B cell (primary cell): Measurements from ENCODE around the gene MMAB. TPM values are rescaled to one million over a fixed set of nuclear protein-coding genes. Genes with fewer than 3 reads are reported as not detected.

ENCODE experiments used
- ATAC-seq: fragments of 200-7000 bp; cut with Tn5 transposase; one replicate; pipeline ENCODE4 v1.10.0; 2021; ENCODE audit warnings: low read depth, mild to moderate bottlenecking, moderate number of reproducible peaks, moderate library complexity
- CTCF ChIA-PET: fragments of 350-600 bp; sonication (Branson Sonifier 250); formaldehyde crosslinking; loops from one replicate; lab custom pipeline; 2021; ENCODE audit warnings: antibody characterized with exemption, inconsistent platforms; lab: Charles Lee
- POLR2A ChIA-PET: fragments of 350-600 bp; sonication (Branson Sonifier 250); formaldehyde crosslinking; loops from one replicate; lab custom pipeline; 2021; ENCODE audit warnings: antibody characterized with exemption; lab: Charles Lee
- DNase-seq: peaks from one replicate; pipeline ENCODE4 v3.0.0; 2013
- H2AFZ ChIP-seq: 2 replicates; pipeline ENCODE4 v1.6.1; 2012; ENCODE audit warnings: mild to moderate bottlenecking, low read depth, low read length; ENCODE audit not compliant: insufficient read depth, poor library complexity, severe bottlenecking
- H3K27ac ChIP-seq, 2 donors: 1 replicate in 1 of 2; 2 replicates in 1 of 2; pipeline ENCODE4 v1.5.1; 2012 to 2013; ENCODE audit warnings: low read length in 2 of 2, mild to moderate bottlenecking in 2 of 2, moderate library complexity in 1 of 2
- H3K27me3 ChIP-seq, 4 experiments: fragments of 200-600 bp in 1 of 4; sonication (generic) in 1 of 4; replicated peaks in 1 of 4; 1 replicate in 2 of 4; 2 replicates in 2 of 4; pipeline versions ENCODE4 v1.6.1 to v1.7.0; 2013 to 2016; ENCODE audit warnings: low read length in 3 of 4, mild to moderate bottlenecking in 2 of 4, mixed read lengths in 1 of 4, moderate library complexity in 1 of 4; ENCODE audit not compliant: insufficient read depth in 4 of 4, control insufficient read depth in 3 of 4; ENCODE audit errors: control extremely low read depth in 1 of 4
- H3K36me3 ChIP-seq, 2 experiments: replicated peaks in 1 of 2; 1 replicate in 1 of 2; 2 replicates in 1 of 2; pipeline versions ENCODE4 v1.6.1 to v1.7.1; 2013; ENCODE audit warnings: low read length in 1 of 2; ENCODE audit not compliant: insufficient read depth in 2 of 2, control insufficient read depth in 1 of 2; ENCODE audit errors: control extremely low read depth in 1 of 2, extremely low read depth in 1 of 2
- H3K4me1 ChIP-seq, 2 donors: fragments of 200-600 bp in 1 of 2; sonication (generic) in 1 of 2; 1 replicate in 1 of 2; 2 replicates in 1 of 2; pipeline versions ENCODE4 v1.5.1 to v1.6.1; 2013 to 2017; ENCODE audit warnings: low read length in 2 of 2; ENCODE audit not compliant: control insufficient read depth in 2 of 2, insufficient read depth in 2 of 2
- H3K4me2 ChIP-seq: replicated peaks from 2 replicates; pipeline ENCODE3; 2012; ENCODE audit warnings: mild to moderate bottlenecking, low read depth, low read length; ENCODE audit not compliant: poor library complexity, severe bottlenecking
- H3K4me3 ChIP-seq, 5 experiments: fragments of 200-600 bp in 1 of 5; sonication (generic) in 1 of 5; 1 replicate in 3 of 5; 2 replicates in 2 of 5; pipeline versions ENCODE4 v1.5.1 to v1.7.0; 2011 to 2016; ENCODE audit warnings: low read length in 4 of 5, mild to moderate bottlenecking in 4 of 5, low read depth in 2 of 5, control low read depth in 1 of 5, moderate library complexity in 1 of 5; ENCODE audit not compliant: insufficient read depth in 1 of 5; ENCODE audit errors: control extremely low read depth in 1 of 5, extremely low read depth in 1 of 5
- H3K79me2 ChIP-seq: fragments of 200-600 bp; sonication (generic); one replicate; pipeline ENCODE4 v1.6.0; 2016; ENCODE audit warnings: low read length; ENCODE audit not compliant: control insufficient read depth, insufficient read depth
- H3K9ac ChIP-seq: fragments of 200-600 bp; sonication (generic); 2 replicates; pipeline ENCODE4 v1.6.1; 2017; ENCODE audit warnings: mild to moderate bottlenecking, low read length, moderate library complexity
- H3K9me3 ChIP-seq, 3 donors: one replicate each; pipeline versions ENCODE4 v1.6.1 to v1.7.1; 2013; ENCODE audit warnings: low read length in 2 of 3; ENCODE audit not compliant: control insufficient read depth in 2 of 3, insufficient read depth in 1 of 3; ENCODE audit errors: control extremely low read depth in 1 of 3
- H4K20me1 ChIP-seq: 2 replicates; pipeline ENCODE4 v1.6.0; 2012; ENCODE audit warnings: mild to moderate bottlenecking, low read length; ENCODE audit not compliant: insufficient read depth, control insufficient read depth, poor library complexity, severe bottlenecking
- H3K27ac Mint-ChIP-seq: one replicate; pipeline ENCODE4 v1.8.0; 2021; ENCODE audit warnings: mixed read lengths
- H3K27me3 Mint-ChIP-seq: one replicate; pipeline ENCODE4 v1.8.0; 2021; ENCODE audit warnings: mixed read lengths
- H3K4me1 Mint-ChIP-seq: one replicate; pipeline ENCODE4 v1.8.0; 2021; ENCODE audit warnings: mixed read lengths
- H3K4me3 Mint-ChIP-seq: one replicate; pipeline ENCODE4 v1.8.0; 2021; ENCODE audit warnings: mixed read lengths
- H3K9me3 Mint-ChIP-seq: one replicate; pipeline ENCODE4 v1.8.0; 2022; ENCODE audit warnings: mixed read lengths; ENCODE audit not compliant: insufficient read depth
- EZH2 ChIP-seq: IDR thresholded peaks from 2 replicates; pipeline ENCODE4 v1.6.1; 2012; ENCODE audit warnings: borderline replicate concordance, low read depth, mild to moderate bottlenecking, moderate library complexity, low read length; ENCODE audit not compliant: insufficient read depth, poor library complexity, severe bottlenecking
- WGBS: methylation state at CpG from one replicate; pipeline ENCODE4 v1.1.5; 2013; ENCODE audit warnings: missing lambda C conversion rate; ENCODE audit not compliant: insufficient coverage; 5-methylcytosine and 5-hydroxymethylcytosine counted together
- intact Hi-C: fragments of 100-400 bp; cut with micrococcal nuclease; formaldehyde crosslinking; loops from one replicate; pipeline ENCODE4 v1.10.0; 2022
- polyA plus RNA-seq: library from polyadenylated mRNA; depleted of rRNA; stranded (reverse); fragments of >200 nt; gene quantifications from 2 replicates; pipeline ENCODE4 v1.2.3, GENCODE V29; 2012
- total RNA-seq, 2 donors: library from RNA; stranded (reverse); fragments of 120-200 nt in 1 of 2; gene quantifications; 1 replicate in 1 of 2; 2 replicates in 1 of 2; pipeline versions ENCODE4 v1.2.3 to v1.2.4, GENCODE V29; 2013 to 2022
- TF ChIP-seq, protein P1 (sequence below): fragments of 200-600 bp; IDR thresholded peaks from one replicate; pipeline ENCODE4 v1.8.0; 2022; ENCODE audit warnings: antibody characterized with exemption, mild to moderate bottlenecking

The MMAB gene
- total and polyA plus RNA-seq, 2 donors (not counting 1 experiment from before 2014, with no cell fraction given) = 15.0 to 20.5 TPM

- no peaks in the 10 kb centered on the region for H3K79me2 ChIP-seq
- H3K27me3 ChIP-seq = no peaks in the 10 kb centered on the region
- Mint-ChIP-seq H3K27ac (no peak overlapping the region), H3K9me3 (no peaks in the 10 kb centered on the region), H3K4me3 (no peak overlapping the region), H3K4me1 (no peaks in the 10 kb centered on the region), H3K27me3 (no peaks in the 10 kb centered on the region)
- intact Hi-C loops = no loop called here
- no peak overlapping the region for H3K9ac ChIP-seq
- ChIA-PET CTCF (no interaction called here), POLR2A (no interaction called here)
- ATAC-seq (no peak), DNase-seq (no peak)
- H3K4me2 ChIP-seq = no peak overlapping the region
- 100% methylated on average over 5 of the region's 8 CpGs for WGBS
- no peak for TF ChIP-seq EZH2
- TF ChIP-seq, protein P1, sequence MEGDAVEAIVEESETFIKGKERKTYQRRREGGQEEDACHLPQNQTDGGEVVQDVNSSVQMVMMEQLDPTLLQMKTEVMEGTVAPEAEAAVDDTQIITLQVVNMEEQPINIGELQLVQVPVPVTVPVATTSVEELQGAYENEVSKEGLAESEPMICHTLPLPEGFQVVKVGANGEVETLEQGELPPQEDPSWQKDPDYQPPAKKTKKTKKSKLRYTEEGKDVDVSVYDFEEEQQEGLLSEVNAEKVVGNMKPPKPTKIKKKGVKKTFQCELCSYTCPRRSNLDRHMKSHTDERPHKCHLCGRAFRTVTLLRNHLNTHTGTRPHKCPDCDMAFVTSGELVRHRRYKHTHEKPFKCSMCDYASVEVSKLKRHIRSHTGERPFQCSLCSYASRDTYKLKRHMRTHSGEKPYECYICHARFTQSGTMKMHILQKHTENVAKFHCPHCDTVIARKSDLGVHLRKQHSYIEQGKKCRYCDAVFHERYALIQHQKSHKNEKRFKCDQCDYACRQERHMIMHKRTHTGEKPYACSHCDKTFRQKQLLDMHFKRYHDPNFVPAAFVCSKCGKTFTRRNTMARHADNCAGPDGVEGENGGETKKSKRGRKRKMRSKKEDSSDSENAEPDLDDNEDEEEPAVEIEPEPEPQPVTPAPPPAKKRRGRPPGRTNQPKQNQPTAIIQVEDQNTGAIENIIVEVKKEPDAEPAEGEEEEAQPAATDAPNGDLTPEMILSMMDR = no peak
- H3K4me1 ChIP-seq = no peaks in the 10 kb centered on the region
- H3K4me3 ChIP-seq = no peak overlapping the region
- peaks cover 0 to 35% of the 10 kb centered on the region in 2 experiments for H3K36me3 ChIP-seq
- H3K9me3 ChIP-seq = no peaks in the 10 kb centered on the region
- H3K27ac ChIP-seq = no peak overlapping the region
- H4K20me1 ChIP-seq = no peaks in the 10 kb centered on the region
- H2AFZ ChIP-seq = no peak overlapping the region
These were observed 7.0 kb upstream of the MMAB start for GRCh38 chr12:109580272-109580671.

DNA sequence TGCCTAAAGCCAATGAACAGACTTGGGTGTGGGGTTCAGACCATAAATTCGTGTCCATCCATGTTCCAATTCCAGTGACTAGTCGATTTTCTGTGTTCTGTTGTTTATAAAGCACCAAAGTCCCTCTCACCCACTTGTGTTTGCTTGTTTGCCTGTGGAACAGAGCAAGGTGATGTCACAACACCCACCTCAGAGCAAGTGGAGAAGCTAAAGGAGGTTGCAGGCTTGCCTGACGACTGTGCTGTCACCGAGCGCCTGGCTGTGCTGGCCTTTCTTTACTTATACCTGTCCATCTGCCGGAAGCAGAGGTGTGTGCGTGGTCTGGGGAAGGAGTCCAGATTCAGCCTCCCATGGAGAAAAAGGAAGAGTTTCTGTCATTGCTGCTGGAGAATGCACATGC, 6.3 kb upstream of the MMAB start:
- Histone ChIP-seq H3K9ac (no peak overlapping the region), H3K9me3 (no peaks in the 10 kb centered on the region), H4K20me1 (no peaks in the 10 kb centered on the region), H3K27ac (no peak overlapping the region), H3K36me3 (peaks cover 0 to 35% of the 10 kb centered on the region in 2 experiments), H3K4me3 (no peak overlapping the region), H3K4me2 (no peak overlapping the region), H2AFZ (no peak overlapping the region), H3K4me1 (peaks cover under 1 to 3% of the 10 kb centered on the region in 2 donors), H3K27me3 (no peaks in the 10 kb centered on the region), H3K79me2 (peaks cover 2% of the 10 kb centered on the region)
- POLR2A ChIA-PET = no interaction called here
- no peak for DNase-seq
- H3K27me3 Mint-ChIP-seq = no peaks in the 10 kb centered on the region
- intact Hi-C loops = no loop called here
- no peaks in the 10 kb centered on the region for H3K9me3 Mint-ChIP-seq
- no peak for TF ChIP-seq EZH2
- no peak for ATAC-seq
- peaks cover 4% of the 10 kb centered on the region for H3K4me1 Mint-ChIP-seq
- WGBS = 100% methylated on average over 5 of the region's 7 CpGs
- CTCF ChIA-PET = interaction anchor here (0.6 kb wide), 1 partner anchor 201 kb away, joined by 3 read pairs; no protein-coding TSS in a partner anchor
- H3K27ac Mint-ChIP-seq = no peak overlapping the region
- H3K4me3 Mint-ChIP-seq = no peak overlapping the region
